Nephron (organoid): ENCODE results near the gene CHSY3.
A peak's percentile ranks its signal among the peaks of the same experiment; 100 is the strongest.

Source experiments
- H3K27ac Mint-ChIP-seq, 3 experiments: 2 replicates each; pipeline ENCODE4 v1.8.0; 2020; ENCODE audit warnings: mixed read lengths in 3 of 3, mild to moderate bottlenecking in 2 of 3, moderate library complexity in 1 of 3
- H3K27me3 Mint-ChIP-seq: 2 replicates; pipeline ENCODE4 v1.8.0; 2021; ENCODE audit warnings: low read depth, mild to moderate bottlenecking, moderate library complexity, mixed read lengths
- H3K36me3 Mint-ChIP-seq: 2 replicates; pipeline ENCODE4 v1.8.0; 2020; ENCODE audit warnings: low read depth, mixed read lengths
- H3K4me1 Mint-ChIP-seq: 2 replicates; pipeline ENCODE4 v1.8.0; 2020; ENCODE audit warnings: mixed read lengths
- H3K4me3 Mint-ChIP-seq, 3 experiments: 2 replicates each; pipeline ENCODE4 v1.8.0; 2020; ENCODE audit warnings: mild to moderate bottlenecking in 3 of 3, mixed read lengths in 3 of 3, moderate library complexity in 2 of 3
- H3K9me3 Mint-ChIP-seq: 2 replicates; pipeline ENCODE4 v1.8.0; 2020; ENCODE audit warnings: mixed read lengths
- TF ChIP-seq, protein P1 (sequence below), 3 experiments: fragments of 200-600 bp; sonication (generic); IDR thresholded peaks; one replicate each; pipeline ENCODE4 v1.5.0; 2021; ENCODE audit warnings: antibody characterized with exemption in 3 of 3; ENCODE audit not compliant: unreplicated experiment in 3 of 3

The CHSY3 gene

DNA sequence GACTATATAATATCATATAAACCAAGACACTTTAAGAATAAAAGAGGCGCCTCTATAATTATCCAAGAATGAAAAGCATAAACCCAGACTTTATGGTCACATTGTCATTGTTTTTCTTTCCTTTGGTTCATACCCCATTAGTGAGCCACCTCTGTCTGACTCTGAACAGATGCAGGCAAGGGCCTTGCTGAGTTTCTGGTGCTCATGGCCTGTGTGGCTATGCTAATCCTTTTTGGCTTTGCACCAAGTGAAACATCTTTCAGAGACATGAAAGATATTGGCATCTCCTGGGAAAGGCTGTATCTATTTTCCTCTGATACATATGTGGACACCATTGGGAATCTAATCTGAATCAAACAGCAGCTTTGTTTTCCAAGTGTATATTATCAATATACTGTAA is 222.5 kb downstream of the CHSY3 start:
- TF ChIP-seq, protein P1, sequence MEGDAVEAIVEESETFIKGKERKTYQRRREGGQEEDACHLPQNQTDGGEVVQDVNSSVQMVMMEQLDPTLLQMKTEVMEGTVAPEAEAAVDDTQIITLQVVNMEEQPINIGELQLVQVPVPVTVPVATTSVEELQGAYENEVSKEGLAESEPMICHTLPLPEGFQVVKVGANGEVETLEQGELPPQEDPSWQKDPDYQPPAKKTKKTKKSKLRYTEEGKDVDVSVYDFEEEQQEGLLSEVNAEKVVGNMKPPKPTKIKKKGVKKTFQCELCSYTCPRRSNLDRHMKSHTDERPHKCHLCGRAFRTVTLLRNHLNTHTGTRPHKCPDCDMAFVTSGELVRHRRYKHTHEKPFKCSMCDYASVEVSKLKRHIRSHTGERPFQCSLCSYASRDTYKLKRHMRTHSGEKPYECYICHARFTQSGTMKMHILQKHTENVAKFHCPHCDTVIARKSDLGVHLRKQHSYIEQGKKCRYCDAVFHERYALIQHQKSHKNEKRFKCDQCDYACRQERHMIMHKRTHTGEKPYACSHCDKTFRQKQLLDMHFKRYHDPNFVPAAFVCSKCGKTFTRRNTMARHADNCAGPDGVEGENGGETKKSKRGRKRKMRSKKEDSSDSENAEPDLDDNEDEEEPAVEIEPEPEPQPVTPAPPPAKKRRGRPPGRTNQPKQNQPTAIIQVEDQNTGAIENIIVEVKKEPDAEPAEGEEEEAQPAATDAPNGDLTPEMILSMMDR (IDR thresholded peaks at IDR 0.05; ENCODE audit: unreplicated experiment in 3 of 3): no peak
- no peaks in the 10 kb centered on the region for H3K27me3 Mint-ChIP-seq
- no peaks in the 10 kb centered on the region for H3K4me1 Mint-ChIP-seq
- no peaks in the 10 kb centered on the region for H3K9me3 Mint-ChIP-seq
- H3K27ac Mint-ChIP-seq: no peak overlapping the region
- H3K4me3 Mint-ChIP-seq: no peak overlapping the region
- no peaks in the 10 kb centered on the region for H3K36me3 Mint-ChIP-seq

DNA sequence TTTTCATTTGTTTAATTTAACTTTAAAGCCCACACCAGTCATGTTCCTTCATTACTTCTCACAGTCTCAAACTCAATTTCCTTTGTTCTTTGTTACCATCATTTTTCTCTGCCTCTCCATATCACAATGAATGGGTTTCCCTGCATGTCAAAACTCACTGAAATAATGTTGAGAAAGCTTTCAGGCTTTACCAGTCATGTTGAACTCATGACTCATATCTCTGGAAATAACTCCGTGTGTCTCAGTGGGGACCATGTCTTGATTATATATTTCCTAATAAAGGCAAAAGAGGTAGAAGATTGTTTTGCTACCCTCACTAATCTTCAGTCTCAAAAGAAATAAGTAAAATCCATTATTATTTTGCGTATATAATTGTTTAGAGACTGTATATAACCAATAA is 231.2 kb downstream of the CHSY3 start:
- H3K36me3 Mint-ChIP-seq: no peaks in the 10 kb centered on the region
- no peaks in the 10 kb centered on the region for H3K9me3 Mint-ChIP-seq
- TF ChIP-seq, protein P1 (IDR thresholded peaks at IDR 0.05; ENCODE audit: unreplicated experiment in 3 of 3): no peak
- H3K4me3 Mint-ChIP-seq: no peak overlapping the region
- H3K27ac Mint-ChIP-seq: no peak overlapping the region
- H3K27me3 Mint-ChIP-seq: no peaks in the 10 kb centered on the region
- H3K4me1 Mint-ChIP-seq: no peaks in the 10 kb centered on the region

DNA sequence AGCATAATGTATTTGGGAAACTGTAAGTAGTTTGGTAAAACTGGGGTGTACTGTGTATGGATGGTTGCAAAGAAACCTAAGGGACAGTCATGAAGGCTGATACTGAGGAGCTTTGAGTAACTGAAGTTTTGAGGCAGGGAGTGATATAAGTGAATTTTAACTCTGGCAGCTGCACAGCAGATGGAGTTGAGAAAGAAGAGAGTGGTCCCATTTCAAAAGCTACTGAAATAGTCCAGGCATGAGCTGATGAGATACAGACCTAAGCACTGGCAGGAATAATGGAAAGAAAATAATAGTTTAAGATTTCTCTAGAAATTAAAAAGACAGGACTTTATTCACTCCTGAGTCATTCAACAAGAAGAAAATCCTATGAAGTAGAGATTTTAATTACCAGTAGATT is 232.0 kb downstream of the CHSY3 start:
- no peaks in the 10 kb centered on the region for H3K9me3 Mint-ChIP-seq
- H3K27ac Mint-ChIP-seq: no peak overlapping the region
- H3K27me3 Mint-ChIP-seq: no peaks in the 10 kb centered on the region
- no peaks in the 10 kb centered on the region for H3K36me3 Mint-ChIP-seq
- TF ChIP-seq, protein P1 (IDR thresholded peaks at IDR 0.05; ENCODE audit: unreplicated experiment in 3 of 3): no peak
- no peaks in the 10 kb centered on the region for H3K4me1 Mint-ChIP-seq
- no peak overlapping the region for H3K4me3 Mint-ChIP-seq

DNA sequence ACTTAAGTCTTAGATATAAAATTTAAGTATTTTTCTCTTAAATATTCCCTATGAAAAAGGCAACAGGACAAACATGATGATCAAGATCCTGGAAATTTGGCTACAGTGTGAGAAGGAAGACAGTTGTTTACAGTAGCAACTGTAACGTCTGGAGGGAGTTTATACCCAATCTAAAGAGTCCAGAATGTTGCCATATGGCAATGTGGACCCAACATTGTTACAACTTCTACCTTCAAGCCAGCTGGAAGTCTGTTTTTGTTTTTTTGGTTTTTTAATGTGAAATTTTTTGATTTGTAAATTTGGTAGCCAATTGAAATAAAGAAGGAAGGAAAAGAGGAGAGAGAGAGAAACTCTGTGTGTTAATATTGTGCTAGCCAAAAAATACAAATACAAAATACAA is 233.4 kb downstream of the CHSY3 start:
- no peak overlapping the region for H3K4me3 Mint-ChIP-seq
- no peaks in the 10 kb centered on the region for H3K9me3 Mint-ChIP-seq
- H3K36me3 Mint-ChIP-seq: no peaks in the 10 kb centered on the region
- H3K27me3 Mint-ChIP-seq: no peaks in the 10 kb centered on the region
- H3K4me1 Mint-ChIP-seq: no peaks in the 10 kb centered on the region
- TF ChIP-seq, protein P1 (IDR thresholded peaks at IDR 0.05; ENCODE audit: unreplicated experiment in 3 of 3): no peak
- H3K27ac Mint-ChIP-seq: no peak overlapping the region

DNA sequence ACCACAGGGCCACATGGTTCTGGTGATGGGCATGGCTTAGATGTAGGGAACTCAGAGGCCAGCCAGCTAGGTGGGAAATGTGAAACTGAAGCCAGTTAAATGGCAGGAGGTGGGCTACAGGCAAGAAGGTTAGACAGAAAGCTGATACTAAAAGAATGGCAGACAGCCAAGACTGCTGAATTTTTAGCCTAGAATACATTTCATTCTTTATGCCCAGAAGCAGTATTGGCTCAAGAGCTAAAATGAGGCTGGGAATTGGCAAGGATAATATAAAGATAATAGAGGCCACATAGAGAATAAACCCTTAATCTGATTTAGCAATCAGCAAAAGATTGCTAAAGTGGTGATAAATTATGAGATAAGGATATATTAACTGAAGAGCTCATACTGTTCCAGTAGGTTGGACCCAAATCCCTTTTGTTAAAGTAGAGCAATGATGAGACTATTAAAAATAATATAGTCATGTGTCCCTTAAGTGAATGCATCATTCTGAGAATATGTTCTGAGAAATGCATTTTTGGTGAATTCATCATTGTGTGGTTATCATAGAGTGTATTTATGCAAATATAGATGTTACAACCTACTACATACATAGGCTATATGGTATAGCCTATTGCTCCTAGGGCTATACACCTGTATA is 234.3 kb downstream of the CHSY3 start:
- Mint-ChIP-seq H3K4me1 (no peaks in the 10 kb centered on the region), H3K9me3 (no peaks in the 10 kb centered on the region), H3K27me3 (no peaks in the 10 kb centered on the region), H3K4me3 (no peak overlapping the region), H3K36me3 (no peaks in the 10 kb centered on the region), H3K27ac (no peak overlapping the region)
- TF ChIP-seq, protein P1 (IDR thresholded peaks at IDR 0.05; ENCODE audit: unreplicated experiment in 3 of 3): no peak

DNA sequence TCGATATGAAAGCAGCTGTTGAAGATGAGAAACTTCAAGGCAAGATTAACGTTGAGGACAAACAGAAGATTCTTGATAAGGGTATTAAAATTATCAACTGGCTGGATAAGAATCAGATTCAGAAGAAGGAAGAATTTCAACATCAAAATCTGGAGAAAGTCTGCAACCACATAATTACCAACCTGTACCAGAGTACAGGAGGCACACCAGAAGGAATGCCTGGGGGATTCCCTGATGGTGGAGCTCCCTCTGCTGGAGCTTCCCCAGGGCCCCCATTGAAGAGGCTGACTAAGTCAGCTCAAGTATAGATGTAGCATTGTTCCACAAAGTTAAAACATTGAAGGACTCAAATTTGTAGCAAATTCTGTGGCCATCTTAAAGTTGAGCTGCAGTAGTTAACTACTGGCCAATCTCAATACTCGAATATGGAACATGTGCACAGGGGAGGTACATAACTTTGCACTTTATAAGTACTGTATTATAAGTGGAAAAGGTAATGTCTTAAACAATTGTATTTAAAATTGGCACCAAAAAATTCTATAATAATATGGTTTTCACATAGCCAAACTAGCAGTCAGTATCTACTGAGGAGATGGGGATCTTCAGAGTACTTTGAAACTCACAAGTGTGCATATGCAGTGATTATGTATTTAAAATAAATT is 237.5 kb downstream of the CHSY3 start:
- Mint-ChIP-seq H3K27me3 (no peaks in the 10 kb centered on the region), H3K9me3 (peaks cover 3% of the 10 kb centered on the region), H3K4me1 (no peaks in the 10 kb centered on the region), H3K27ac (no peak overlapping the region), H3K4me3 (no peak overlapping the region), H3K36me3 (no peaks in the 10 kb centered on the region)
- TF ChIP-seq, protein P1 (IDR thresholded peaks at IDR 0.05; ENCODE audit: unreplicated experiment in 3 of 3): peak in 2 of 3 experiments; percentile 8 to 34
